PFSK-1 (cell line): ENCODE results near the gene POLR2H.

Experiments used
- FOXP2 ChIP-seq: optimal IDR thresholded peaks from 2 replicates; pipeline ENCODE3; 2011; ENCODE audit warnings: borderline replicate concordance, control low read depth, inconsistent platforms; ENCODE audit not compliant: insufficient read depth; ENCODE audit errors: extremely low read length, extremely low read depth
- POLR2AphosphoS5 ChIP-seq: IDR thresholded peaks from 2 replicates; pipeline ENCODE4 v1.6.1; 2012; ENCODE audit warnings: low read depth, mild to moderate bottlenecking, control low read depth, low read length, moderate library complexity
- REST ChIP-seq, 2 experiments: IDR thresholded peaks; 2 replicates each; pipeline versions ENCODE4 v1.6.1 to v1.8.0; 2011 to 2012; ENCODE audit warnings: low read depth in 2 of 2, low read length in 2 of 2, control low read depth in 1 of 2, inconsistent platforms in 1 of 2, mild to moderate bottlenecking in 1 of 2, moderate library complexity in 1 of 2; ENCODE audit not compliant: insufficient read depth in 1 of 2
- SIN3A ChIP-seq: IDR thresholded peaks from 2 replicates; pipeline ENCODE4 v1.6.1; 2012; ENCODE audit warnings: mild to moderate bottlenecking, low read length, moderate library complexity, borderline replicate concordance; ENCODE audit not compliant: insufficient read depth
- TAF1 ChIP-seq: IDR thresholded peaks from 2 replicates; pipeline ENCODE4 v1.6.1; 2012; ENCODE audit warnings: low read length, control low read depth, borderline replicate concordance; ENCODE audit not compliant: insufficient read depth

- TF ChIP-seq REST (IDR thresholded peaks at IDR 0.05; ENCODE audit: insufficient read depth in 1 of 2, low read depth in 2 of 2, low read length in 2 of 2) (no peak), SIN3A (no peak), TAF1 (no peak), POLR2AphosphoS5 (0 out of 2 replicates have a peak, but pooled peaks have one; percentile 11), FOXP2 (no peak)
Observed at GRCh38 chr3:184320104-184320445, 41.4 kb upstream of the POLR2H start.
